ENCODE measurements around the gene OGFOD2.

The OGFOD2 gene

DNA sequence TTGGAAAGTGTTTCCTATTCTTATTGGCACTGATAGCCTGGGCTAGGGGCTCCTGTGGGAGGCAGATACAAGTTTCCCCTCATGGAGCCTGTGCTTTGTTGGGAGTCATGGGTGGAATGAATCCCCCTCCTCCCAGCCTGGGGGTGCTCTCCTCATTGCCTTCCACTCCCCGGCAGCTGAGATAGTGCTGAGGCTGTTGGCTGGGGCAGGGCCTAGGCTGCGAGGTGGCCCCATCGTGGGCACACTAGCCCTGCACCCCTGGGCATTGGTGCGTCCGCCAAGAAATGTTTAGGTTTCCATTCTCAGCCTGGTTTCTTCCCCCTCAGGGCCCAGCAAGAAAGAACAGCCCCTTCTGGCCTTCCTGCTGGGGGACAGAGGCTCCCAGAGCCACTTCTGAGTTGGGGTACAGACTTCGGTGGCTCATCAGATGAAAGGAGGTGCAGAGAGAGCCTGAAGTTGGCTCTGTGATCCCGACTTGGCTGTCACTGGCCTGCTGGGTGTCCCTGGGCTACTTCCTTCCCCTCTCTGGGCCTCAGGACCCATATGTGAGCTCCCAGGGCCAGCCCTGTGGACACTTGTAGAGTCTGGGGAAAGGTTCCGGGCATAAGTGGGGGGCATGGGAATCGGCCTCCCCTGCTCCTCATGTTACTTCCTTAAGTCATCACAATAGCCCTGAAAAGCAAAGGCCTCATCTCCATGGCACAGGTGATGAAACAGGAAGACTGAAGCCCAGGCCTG lies 2.8 kb downstream of the OGFOD2 start:
- no peak for DNase-seq

DNA sequence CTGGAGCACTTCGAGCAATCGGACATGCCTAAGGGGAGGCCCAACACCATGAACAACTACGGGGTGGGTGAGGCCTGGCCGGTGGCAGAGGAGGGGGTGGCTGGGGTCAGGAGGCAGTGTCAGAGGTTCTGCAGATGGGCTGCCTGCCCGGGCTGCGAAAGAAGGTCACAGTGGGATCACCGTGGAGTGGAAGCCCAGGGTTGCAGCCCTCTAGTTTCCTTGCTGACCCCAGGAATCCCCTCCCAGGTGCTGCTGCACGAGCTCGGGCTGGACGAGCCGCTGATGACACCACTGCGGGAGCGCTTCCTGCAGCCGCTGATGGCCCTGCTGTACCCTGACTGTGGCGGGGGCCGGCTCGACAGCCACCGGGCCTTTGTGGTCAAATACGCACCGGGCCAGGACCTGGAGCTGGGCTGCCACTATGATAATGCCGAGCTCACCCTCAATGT lies 3.5 kb downstream of the OGFOD2 start:
- DNase-seq = no peak

DNA sequence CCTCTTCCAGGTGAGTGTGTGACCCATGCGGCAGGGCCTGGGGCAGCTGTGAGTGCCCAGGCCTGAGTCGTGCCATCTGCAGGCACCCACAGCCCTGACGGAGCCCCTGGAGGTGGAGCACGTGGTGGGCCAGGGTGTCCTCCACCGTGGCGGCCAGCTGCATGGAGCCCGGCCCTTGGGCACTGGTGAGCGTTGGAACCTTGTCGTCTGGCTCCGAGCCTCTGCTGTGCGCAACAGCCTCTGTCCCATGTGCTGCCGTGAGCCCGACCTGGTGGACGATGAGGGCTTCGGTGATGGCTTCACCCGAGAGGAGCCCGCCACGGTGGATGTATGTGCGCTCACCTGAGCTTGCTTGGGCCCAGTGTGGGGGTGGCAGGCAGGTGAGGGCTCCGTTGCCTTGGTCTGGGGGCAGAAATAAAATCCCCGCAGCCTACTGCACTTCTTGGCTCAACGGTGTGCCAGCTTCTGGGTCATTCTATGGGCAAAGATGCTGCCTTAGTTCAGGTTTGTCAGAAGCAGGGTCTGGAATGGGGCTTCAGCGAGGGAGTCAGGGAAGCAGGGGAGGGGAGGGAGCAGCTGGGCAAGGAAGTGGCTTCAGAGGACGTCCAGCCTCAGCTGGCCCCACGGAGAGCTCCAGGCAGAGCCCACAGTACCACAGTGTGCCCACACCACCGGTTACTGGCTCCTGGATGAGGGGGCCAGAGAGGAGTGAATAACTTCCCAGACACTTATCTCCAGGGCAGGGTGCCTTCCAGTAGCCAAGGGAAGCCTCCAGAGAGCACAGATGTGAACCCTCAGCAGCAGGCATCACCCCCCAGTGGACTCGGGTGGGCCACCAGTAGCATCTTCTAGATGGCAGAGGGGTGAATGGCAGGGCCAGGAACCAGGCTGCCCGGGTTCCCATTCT lies 4.2 kb downstream of the OGFOD2 start:
- no peak for DNase-seq

DNA sequence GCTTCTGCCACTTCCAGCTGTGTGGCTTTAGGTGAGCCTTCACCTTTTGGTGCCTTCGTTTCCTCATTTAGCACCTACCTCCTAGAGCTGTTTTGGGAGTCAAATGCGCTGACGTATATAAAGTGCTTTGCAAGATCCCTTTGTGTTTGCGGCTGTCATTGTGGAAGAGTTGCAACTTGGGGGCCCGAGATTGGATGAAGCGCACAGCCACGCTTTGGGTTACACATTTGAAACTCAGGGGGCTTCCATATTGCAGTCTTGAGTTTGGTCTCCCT lies 4.8 kb downstream of the OGFOD2 start:
- no peak for DNase-seq

DNA sequence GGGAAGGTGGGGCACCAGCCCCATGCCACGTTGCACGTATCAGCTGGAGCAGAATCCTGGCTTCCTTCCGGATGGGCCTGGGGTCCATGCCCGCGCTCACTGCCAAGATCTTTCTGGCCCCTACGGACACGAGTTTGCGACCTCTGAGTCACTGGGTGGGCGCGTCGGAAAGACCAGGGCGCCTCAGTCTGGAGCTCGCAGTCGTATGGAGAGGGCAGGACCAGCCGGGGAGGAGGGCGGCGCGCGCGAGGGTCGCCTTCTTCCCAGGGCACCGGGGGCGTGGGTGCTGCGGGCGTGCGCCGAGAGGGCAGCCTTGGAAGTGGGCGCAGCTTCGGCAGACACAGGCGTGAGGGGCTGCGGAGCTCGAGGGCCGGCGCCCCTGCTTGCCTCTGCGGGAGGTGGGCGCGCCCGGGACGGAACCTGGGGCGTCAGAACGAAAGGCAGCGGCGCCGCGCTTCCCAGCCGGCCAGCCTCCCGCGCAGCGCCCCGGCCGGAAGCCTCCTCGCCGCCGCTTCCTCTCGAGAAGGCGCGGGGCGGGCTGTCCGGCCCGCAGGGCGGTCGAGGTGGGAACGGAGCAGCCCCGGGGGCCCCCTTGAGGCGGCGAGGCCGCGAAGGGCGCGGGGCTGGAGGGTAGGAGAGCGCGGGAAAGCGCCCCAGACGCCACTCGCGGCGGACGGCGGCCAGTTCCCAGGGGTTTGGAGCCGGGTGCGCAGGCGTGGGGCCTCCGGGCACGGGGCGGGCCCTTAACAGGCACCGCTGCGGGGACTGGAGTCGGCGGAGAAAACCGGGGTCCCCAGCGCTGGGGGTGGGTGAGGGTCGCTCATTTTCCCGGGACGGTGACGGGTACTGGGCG lies 5.4 kb downstream of the OGFOD2 start, which contains the start of gene ARL6IP4:
TSS of gene ARL6IP4 (plus strand) at position 499 of the 853 bp plus-strand sequence. CDS start 459 bp downstream, outside the sequence.
- DNase-seq = peak; percentile 32

DNA sequence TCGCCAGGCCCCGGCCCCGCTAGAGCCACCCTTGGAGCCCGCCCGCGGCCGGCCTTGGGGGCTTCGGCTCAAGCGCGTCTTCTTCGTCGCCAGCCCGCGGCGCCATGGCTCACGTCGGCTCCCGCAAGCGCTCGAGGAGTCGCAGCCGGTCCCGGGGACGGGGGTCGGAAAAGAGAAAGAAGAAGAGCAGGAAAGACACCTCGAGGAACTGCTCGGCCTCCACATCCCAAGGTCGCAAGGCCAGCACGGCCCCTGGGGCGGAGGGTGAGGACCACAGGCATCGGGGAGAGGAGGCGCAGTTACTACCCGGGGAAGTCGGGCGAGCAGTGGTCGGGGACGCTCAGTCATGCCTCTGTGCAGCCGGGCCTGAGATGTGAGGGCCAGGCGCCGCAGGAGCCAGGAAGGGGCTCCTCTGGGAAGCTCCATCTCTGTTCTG lies 6.0 kb downstream of the OGFOD2 start:
- DNase-seq = no peak

DNA sequence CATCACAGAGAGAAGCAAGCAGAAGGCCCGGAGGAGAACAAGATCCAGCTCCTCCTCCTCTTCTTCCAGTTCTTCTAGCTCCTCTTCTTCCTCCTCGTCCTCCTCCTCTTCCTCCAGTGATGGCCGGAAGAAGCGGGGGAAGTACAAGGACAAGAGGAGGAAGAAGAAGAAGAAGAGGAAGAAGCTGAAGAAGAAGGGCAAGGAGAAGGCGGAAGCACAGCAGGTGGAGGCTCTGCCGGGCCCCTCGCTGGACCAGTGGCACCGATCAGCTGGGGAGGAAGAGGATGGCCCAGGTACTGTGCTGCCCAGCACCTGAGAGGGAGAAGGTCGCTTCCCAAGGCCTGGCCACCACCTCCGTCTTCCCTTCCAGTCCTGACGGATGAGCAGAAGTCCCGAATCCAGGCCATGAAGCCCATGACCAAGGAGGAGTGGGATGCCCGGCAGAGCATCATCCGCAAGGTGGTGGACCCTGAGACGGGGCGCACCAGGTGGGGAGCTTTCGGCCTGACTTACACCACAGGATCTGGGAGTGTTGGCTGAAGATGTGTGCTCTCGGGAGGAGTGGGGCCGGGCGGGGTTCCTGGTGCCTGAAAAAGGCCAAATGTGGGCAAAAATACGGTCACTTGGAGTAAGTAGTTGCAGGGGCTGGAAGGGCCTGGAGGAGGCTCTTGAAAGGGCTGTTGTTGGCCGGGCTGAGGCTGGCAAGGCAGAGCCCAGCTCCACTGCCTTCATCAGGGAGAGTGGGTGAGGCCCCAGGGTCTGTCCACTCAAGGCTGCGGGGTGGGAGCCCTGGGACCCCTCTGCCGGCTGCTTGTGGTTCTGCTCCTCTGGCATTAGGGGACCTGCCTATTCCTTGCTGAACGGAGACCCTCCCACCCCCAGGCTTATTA lies 6.8 kb downstream of the OGFOD2 start:
- DNase-seq = no peak

DNA sequence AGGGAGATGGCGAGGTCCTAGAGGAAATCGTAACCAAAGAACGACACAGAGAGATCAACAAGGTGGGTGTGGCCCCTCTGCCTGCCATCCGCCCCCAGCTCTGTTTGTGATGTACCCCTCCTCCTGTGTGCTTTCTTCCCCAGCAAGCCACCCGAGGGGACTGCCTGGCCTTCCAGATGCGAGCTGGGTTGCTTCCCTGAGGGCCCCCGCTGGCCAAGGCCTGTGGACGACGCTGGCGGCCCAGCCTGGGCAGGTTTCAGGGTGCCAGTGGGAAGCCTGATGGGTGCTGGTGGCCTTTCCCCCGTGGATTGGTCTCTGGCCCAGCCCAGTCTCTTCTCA lies 7.4 kb downstream of the OGFOD2 start:
- DNase-seq = no peak

DNA sequence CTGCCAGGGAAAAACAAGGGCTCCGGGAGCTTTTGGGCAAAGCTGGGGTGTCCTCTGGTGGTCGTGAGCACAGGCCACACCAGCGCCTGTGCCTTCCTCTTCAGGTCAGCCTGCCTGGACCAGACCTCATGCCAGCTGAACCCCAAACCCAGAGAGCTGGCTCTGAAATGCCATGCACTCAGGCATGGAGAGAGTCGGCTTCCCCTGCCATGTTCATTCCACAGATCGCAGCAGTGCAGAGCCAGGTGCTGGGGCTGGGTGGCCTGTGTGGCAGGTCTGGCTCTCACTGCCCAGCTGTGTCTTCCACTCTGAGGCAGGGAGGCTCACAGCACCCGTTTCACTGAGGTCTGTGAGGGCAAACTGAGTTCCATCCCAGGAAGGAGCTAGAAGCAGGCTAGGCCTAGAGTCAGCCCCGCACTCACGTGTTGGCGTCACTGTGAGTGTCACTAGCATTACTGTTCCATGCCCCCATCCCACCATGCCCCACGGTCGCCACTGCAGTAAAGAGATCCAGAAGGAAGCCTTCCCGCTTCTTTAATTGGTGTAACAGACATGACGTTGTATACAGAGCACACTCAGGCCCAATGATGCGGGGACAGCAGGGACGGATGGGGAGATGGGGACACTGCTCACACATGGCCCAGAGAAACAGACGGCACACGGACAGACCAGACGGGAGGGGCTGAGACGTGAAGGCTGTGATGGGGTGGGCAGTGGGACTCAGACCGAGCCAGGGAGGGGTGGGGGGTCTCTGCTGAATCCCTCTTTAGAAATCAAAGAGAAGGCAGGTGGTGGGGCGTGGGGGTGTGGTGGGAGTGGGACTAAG lies 8.1 kb downstream of the OGFOD2 start:
- DNase-seq = no peak

DNA sequence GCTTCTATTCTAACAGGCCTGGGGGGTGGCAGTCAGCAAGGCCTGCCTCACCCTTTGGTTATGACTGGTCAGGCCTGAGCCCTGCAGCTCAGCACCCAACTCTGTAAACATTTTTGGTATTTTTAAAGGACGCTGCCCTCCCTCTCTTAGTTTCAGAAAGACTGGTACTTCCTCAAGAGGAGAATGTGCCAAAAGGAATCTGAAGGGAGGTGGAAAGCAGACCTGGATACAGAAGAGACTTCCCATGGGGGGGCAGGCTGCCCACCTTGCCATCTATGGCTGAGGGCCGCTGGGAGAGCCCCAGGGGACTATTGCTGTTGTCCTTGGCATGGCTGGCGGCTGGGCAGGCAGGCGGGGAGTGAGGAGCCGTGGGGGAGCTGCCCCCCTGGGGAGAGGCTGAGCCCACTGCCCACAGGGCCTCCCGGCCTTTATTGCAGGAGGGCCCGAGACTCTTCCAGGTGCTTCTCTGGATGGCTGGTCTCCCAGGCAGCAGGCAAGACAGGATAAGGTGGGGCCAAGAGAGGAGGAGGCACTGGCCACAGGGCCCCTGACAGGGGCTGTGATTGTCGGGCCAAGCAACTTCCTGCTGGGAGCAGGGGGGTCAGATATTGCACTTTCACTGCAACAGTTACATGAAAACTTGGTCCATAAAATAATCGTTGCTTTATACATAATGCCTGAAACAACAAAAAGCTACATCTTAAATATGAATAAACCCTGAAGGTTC lies 8.9 kb downstream of the OGFOD2 start:
- DNase-seq = no peak

DNA sequence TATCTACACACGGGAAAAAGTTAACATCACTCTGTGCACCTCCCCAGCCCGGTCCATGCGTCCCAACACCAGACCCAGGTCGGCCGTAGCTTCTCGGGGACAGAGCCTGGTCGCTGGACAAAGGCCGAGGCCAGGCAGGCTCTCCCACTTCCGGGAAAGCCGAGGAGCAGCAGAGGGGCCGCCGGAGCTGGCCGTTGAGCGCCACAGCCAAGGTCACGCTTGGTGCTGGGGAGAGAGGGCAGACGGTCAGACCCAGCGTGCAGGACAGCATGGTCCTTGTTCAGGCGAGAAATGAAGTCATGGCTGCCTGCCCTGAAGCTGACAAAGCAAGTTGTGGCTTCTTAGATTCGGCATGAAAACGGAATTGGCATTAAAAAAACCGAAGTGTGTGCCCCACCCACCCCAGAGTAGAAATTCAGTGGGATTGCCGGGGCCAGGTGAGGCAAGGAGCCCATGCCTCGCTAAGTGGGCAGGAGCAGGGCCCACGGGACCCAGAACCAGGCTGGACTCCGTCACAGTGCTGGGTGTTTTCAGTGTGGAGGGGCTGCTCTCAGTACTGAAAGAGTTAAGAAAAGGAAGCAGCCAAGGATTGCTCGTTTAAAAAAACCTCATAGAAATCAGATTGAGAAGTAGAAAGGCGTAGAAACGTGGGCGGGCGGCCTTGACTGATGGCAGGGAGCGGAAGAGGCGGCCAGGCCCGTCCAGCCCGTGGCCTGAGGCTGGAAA lies 9.7 kb downstream of the OGFOD2 start:
- no peak for DNase-seq

DNA sequence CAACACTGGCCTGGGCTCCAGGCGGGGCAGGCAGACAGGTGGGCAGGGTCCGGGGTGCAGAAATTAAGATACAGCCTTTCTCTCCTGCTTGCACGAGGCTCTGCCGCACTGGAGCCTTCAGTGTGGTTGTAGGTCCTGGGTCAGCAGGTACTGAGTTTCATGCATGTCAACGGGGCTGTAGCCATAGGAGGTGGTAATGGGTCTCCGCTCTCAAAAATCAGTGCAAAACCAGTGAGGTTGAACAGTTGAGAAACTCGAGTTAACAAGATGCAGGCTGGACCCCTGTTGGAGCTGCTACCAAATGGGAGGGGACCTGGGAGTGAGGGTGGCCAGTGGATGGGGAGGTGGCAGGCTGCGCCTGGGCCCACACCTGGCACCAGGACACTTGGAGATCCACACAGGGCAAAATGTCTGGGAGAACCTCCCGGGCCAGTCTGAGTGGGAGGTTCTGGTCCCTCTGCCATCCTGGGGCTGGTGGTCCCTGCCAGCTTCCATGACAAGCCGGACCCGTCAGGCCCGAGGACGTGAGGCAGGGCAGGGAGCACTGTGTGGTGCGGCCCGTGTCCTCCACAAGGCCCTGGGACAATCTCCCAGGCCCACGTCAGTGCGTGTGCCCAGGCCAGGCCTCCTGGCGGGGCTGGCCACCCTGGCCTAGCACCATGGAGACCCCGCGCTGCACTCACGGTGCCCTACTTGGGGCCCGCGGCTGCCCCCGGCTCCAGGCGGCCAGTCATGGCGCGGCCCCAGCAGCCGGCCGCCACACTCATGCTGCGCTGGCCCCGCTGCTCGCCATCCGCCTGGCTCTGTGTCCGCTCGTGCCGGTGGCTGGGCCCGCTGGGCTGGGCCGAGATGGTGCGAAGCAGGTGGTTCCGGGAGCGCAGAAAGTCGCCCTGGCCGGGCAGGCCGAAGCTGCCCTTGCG lies 10.6 kb downstream of the OGFOD2 start:
- DNase-seq = no peak

DNA sequence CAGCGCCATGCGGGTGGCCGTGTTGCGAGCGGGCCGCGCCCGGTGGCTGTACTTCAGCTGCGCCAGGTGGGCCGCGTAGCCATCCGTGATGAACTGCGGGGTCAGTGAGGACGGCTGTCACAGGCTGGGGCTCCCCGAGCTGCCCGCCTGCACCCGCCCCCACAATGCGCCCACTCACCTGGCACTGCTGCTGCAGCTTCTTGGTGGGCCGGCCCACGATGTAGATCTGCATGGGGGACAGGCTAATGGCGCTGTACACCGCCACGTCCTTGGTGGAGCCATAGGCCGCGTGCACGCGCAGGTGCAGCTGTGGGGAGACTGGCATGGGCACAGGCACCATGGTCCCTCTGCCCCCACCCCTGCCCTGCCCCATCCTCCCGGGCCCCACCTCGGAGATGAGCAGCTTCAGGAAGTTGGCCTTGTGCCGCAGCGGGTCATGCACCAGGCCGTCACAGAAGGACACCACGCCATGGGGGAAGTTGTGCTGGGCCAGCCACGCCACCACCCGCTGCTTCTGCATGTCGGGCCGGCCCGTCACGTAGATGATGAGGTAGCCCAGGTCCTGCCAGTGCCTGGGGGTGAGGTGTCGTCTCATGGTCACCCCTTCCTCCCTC lies 11.3 kb downstream of the OGFOD2 start:
- no peak for DNase-seq

DNA sequence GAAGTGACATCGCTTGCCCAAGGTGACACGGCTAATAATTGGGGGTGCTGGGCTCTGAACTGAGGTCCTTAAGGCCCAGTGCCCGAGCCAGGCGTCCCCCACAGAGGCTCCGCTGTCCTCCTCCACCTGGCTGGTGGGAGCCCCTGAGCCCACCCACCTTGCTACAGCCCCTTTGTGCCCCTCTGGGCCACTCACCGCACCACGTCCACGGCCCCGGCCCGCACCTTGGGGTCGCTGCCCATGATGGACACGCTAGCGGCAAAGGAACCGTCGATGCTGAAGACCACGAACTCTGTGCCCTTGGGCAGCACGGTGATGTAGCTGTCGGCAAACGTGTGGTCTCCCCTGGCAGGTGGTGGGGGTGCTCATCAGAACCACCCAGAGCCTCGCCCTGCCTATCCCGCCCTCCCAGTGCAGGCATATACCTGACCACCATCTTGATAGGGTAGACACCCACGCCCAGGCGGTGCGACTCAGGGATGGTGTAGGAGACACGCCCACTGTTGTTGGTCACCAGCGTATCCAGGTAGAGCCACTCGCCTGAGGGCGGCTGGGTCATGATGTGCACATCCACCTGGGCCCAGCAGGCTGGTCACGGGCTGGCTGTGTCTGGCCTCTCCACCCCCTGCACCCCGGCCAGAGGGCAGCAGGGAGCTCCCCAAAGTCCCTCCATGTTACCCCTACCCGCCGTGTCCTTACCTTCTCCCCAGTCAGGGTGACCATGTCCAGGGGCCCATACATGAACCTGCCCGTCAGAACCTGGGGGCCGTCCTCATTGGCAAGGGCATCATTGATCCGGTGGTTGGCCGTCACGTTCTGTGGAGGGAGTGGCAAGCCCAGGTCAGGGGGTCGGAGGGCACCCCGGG lies 12.3 kb downstream of the OGFOD2 start:
- DNase-seq = no peak

DNA sequence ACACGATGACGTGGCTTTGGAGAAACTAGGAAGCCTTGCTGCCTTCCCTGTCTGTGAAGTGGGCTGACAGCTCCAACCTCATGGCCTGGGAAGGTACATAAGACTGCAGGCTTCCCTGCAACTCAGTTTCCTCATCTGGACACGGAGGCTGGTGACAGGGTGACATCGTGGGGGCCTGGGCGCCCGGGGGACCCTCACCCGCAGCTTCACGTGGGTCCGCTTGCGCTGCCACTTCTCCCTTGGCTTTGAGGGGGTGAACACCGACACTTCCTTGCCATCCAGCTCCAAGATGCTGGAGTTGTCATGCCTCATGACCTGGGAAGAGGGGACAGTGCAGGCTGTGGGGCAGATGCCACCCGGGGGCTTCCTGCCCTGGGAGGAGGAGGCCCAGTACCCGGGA lies 13.0 kb downstream of the OGFOD2 start:
- no peak for DNase-seq

DNA sequence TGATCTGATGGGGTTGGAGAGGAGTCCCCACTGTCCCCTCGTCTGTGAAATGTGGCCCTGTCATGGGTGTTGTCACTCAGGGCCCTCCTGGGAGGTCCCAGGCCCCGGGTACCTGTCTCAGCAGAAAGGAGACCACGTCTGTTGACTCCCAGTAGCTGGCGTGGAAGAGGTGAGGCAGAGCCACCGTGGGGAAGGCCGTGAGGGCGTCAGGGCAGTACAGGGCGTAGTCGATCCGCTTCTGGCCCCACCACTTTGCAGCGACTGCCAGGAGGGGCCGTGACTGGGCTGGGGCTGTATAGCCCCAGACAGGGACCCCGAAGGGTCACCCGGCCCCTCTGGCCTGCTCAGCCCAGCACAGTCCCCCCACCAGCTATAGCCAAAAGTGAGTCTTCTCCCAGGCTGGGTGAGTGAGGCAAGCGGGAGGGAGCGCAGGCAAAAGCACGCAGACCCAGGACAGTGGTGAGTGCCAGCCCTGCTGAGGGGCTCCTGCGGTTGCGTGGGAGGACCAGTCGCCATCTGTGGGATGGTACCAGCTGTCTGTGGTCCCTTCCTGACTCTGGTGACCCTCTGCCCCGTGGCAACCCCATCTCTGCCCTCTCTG lies 13.7 kb downstream of the OGFOD2 start:
- no peak for DNase-seq

All from NCI-H1092 (cell line).